Measurements from ENCODE around the gene FBXO41. TPM values are rescaled to one million over a fixed set of nuclear protein-coding genes. Genes with fewer than 3 reads are reported as not detected.

The FBXO41 gene
- total RNA-seq, 1 experiment from 2014 or later = 6.5 TPM

DNA sequence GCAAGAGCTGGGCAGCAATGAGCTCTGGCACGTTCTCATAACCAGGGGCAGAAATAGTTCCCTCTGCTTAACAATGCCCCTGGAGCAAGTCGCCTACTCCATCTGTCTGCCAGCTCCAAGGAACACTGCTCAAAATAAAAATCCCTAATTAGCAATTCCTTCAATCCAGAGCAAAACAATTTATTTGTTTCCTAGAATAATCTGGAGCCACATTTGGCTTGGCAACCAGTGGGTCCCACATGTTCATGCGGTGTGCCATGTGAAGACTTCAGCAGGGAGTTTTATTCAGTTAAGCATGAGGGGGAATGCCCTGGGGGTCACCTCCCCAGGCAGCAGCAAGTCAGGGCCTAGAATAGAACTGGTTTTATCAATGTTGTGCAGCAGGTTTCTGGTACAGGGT is 16.6 kb upstream of the FBXO41 start:
- POLR2A ChIA-PET = no interaction called here
- Histone ChIP-seq H3K4me1 (ENCODE audit: control insufficient read depth, insufficient read depth, low read length) (0 out of 2 replicates have a peak, but pooled peaks cover 2% of the 10 kb centered on the region), H3K4me3 (ENCODE audit: low read depth in 2 of 2, low read length in 2 of 2) (no peak overlapping the region), H3K9me3 (ENCODE audit: control insufficient read depth, insufficient read depth, low read depth, low read length) (no peaks in the 10 kb centered on the region), H3K36me3 (ENCODE audit: control insufficient read depth, insufficient read depth, low read length) (no peaks in the 10 kb centered on the region), H3K27ac (ENCODE audit: low read length) (no peak overlapping the region), H3K27me3 (ENCODE audit: control insufficient read depth, insufficient read depth, low read length) (peaks cover 26% of the 10 kb centered on the region)
- in situ Hi-C loops (cut with HindIII; ENCODE audit: low pct_unique_long_range_greater_than_20kb, low sequenced_read_pairs) (no loop called here), intact Hi-C loops (cut with micrococcal nuclease; ENCODE audit: unreplicated experiment) (no loop called here)
- ATAC-seq (no peak), DNase-seq (ENCODE audit: low read depth, low spot score) (no peak)
- TF ChIP-seq TCF7L2 (IDR thresholded peaks at IDR 0.05; ENCODE audit: low read depth, low read length) (no peak), SIN3A (IDR thresholded peaks at IDR 0.05; ENCODE audit: borderline replicate concordance, insufficient read depth, low read depth, low read length) (no peak), POLR2AphosphoS5 (IDR thresholded peaks at IDR 0.05; ENCODE audit: low read depth, low read length) (no peak)
- TF ChIP-seq, protein P1, sequence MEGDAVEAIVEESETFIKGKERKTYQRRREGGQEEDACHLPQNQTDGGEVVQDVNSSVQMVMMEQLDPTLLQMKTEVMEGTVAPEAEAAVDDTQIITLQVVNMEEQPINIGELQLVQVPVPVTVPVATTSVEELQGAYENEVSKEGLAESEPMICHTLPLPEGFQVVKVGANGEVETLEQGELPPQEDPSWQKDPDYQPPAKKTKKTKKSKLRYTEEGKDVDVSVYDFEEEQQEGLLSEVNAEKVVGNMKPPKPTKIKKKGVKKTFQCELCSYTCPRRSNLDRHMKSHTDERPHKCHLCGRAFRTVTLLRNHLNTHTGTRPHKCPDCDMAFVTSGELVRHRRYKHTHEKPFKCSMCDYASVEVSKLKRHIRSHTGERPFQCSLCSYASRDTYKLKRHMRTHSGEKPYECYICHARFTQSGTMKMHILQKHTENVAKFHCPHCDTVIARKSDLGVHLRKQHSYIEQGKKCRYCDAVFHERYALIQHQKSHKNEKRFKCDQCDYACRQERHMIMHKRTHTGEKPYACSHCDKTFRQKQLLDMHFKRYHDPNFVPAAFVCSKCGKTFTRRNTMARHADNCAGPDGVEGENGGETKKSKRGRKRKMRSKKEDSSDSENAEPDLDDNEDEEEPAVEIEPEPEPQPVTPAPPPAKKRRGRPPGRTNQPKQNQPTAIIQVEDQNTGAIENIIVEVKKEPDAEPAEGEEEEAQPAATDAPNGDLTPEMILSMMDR (IDR thresholded peaks at IDR 0.05) = no peak
- TF ChIP-seq, protein P2, sequence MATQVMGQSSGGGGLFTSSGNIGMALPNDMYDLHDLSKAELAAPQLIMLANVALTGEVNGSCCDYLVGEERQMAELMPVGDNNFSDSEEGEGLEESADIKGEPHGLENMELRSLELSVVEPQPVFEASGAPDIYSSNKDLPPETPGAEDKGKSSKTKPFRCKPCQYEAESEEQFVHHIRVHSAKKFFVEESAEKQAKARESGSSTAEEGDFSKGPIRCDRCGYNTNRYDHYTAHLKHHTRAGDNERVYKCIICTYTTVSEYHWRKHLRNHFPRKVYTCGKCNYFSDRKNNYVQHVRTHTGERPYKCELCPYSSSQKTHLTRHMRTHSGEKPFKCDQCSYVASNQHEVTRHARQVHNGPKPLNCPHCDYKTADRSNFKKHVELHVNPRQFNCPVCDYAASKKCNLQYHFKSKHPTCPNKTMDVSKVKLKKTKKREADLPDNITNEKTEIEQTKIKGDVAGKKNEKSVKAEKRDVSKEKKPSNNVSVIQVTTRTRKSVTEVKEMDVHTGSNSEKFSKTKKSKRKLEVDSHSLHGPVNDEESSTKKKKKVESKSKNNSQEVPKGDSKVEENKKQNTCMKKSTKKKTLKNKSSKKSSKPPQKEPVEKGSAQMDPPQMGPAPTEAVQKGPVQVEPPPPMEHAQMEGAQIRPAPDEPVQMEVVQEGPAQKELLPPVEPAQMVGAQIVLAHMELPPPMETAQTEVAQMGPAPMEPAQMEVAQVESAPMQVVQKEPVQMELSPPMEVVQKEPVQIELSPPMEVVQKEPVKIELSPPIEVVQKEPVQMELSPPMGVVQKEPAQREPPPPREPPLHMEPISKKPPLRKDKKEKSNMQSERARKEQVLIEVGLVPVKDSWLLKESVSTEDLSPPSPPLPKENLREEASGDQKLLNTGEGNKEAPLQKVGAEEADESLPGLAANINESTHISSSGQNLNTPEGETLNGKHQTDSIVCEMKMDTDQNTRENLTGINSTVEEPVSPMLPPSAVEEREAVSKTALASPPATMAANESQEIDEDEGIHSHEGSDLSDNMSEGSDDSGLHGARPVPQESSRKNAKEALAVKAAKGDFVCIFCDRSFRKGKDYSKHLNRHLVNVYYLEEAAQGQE (IDR thresholded peaks at IDR 0.05; ENCODE audit: insufficient read depth in 1 of 2, low read depth in 2 of 2, low read length in 1 of 2) = no peak
- CTCF ChIA-PET = no interaction called here
- BruUV-seq (replicated peaks) = no TSS peak

DNA sequence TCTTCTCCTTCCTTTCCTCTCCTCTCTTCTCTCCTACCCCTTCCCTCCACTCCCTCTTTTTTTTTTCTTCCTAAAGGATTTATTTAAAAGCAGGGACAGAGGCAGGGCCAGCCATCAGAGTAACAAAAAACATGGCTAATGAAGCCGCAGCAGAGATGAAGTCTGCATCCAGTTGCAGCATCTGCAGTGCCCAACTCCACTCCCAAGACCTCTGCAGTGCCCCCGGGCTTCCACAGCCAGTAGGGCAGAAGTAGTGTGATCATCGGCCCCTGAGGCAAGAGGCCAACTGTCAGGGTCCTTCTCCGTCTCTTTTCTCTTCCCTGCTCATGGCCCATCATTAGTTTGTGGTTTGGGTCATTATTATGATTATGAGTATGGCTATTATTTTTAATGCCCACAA is 13.3 kb upstream of the FBXO41 start:
- Histone ChIP-seq H3K9me3 (ENCODE audit: control insufficient read depth, insufficient read depth, low read depth, low read length) (no peaks in the 10 kb centered on the region), H3K4me3 (ENCODE audit: low read depth in 2 of 2, low read length in 2 of 2) (no peak overlapping the region), H3K4me1 (ENCODE audit: control insufficient read depth, insufficient read depth, low read length) (0 out of 2 replicates have a peak, but pooled peaks cover 2% of the 10 kb centered on the region), H3K27me3 (ENCODE audit: control insufficient read depth, insufficient read depth, low read length) (peaks cover 42% of the 10 kb centered on the region), H3K36me3 (ENCODE audit: control insufficient read depth, insufficient read depth, low read length) (no peaks in the 10 kb centered on the region), H3K27ac (ENCODE audit: low read length) (no peak overlapping the region)
- ChIA-PET CTCF (no interaction called here), POLR2A (no interaction called here)
- DNase-seq (ENCODE audit: low read depth, low spot score) (no peak), ATAC-seq (no peak)
- intact Hi-C loops (cut with micrococcal nuclease; ENCODE audit: unreplicated experiment) (no loop called here), in situ Hi-C loops (cut with HindIII; ENCODE audit: low pct_unique_long_range_greater_than_20kb, low sequenced_read_pairs) (loop anchor here (10.0 kb wide), 1 partner anchor 63 kb away; the partner anchor contains the start of genes CCT7 and PRADC1)
- BruUV-seq (replicated peaks) = no TSS peak
- TF ChIP-seq, protein P2 (IDR thresholded peaks at IDR 0.05; ENCODE audit: insufficient read depth in 1 of 2, low read depth in 2 of 2, low read length in 1 of 2) = no peak
- TF ChIP-seq, protein P1 (IDR thresholded peaks at IDR 0.05) = no peak
- TF ChIP-seq SIN3A (IDR thresholded peaks at IDR 0.05; ENCODE audit: borderline replicate concordance, insufficient read depth, low read depth, low read length) = no peak
- no peak for TF ChIP-seq TCF7L2 (IDR thresholded peaks at IDR 0.05; ENCODE audit: low read depth, low read length)
- TF ChIP-seq POLR2AphosphoS5 (IDR thresholded peaks at IDR 0.05; ENCODE audit: low read depth, low read length) = no peak
